NB4 (cell line): Measurements from ENCODE around the gene CHD8.
A peak's percentile ranks its signal among the peaks of the same experiment; 100 is the strongest.

Source experiments
- DNase-seq: peaks from one replicate; pipeline ENCODE4 v3.0.0; 2010; ENCODE audit warnings: low read depth
- H3K4me3 ChIP-seq: one replicate; pipeline ENCODE4 v1.5.1; 2011; ENCODE audit warnings: mild to moderate bottlenecking, low read depth, low read length, moderate library complexity
- CTCF ChIP-seq: IDR thresholded peaks from one replicate; pipeline ENCODE4 v1.5.1; 2012; ENCODE audit warnings: low read depth, low read length
- MAX ChIP-seq: IDR thresholded peaks from 2 replicates; pipeline ENCODE4 v1.6.1; 2011; ENCODE audit warnings: low read depth, low read length
- MYC ChIP-seq: IDR thresholded peaks from 2 replicates; pipeline ENCODE4 v1.6.1; 2011; ENCODE audit warnings: low read depth, low read length
- POLR2A ChIP-seq: IDR thresholded peaks from 2 replicates; pipeline ENCODE4 v1.6.1; 2011; ENCODE audit warnings: mild to moderate bottlenecking; ENCODE audit not compliant: insufficient read length; ENCODE audit errors: extremely low read depth

The CHD8 gene

GRCh38 chr14:21369949-21370679, 85.8 kb downstream of the CHD8 start:
- no peak overlapping the region for H3K4me3 ChIP-seq
- TF ChIP-seq CTCF (no peak), MAX (no peak), MYC (no peak), POLR2A (no peak)
- no peak for DNase-seq

- DNase-seq = no peak
- no peak overlapping the region for H3K4me3 ChIP-seq
- TF ChIP-seq CTCF = no peak
- no peak for TF ChIP-seq POLR2A
- no peak for TF ChIP-seq MYC
- TF ChIP-seq MAX = no peak
Observed at GRCh38 chr14:21367582-21368144, 88.3 kb downstream of the CHD8 start.

- no peak for DNase-seq
- no peak overlapping the region for H3K4me3 ChIP-seq
- TF ChIP-seq MYC = no peak
- TF ChIP-seq CTCF = no peak
- TF ChIP-seq MAX = no peak
- TF ChIP-seq POLR2A = no peak
Observed at GRCh38 chr14:21356511-21356910, 99.4 kb downstream of the CHD8 start.

GRCh38 chr14:21352587-21352986, 103.3 kb downstream of the CHD8 start:
- DNase-seq = peak; percentile 77
- TF ChIP-seq MAX (no peak), POLR2A (no peak), MYC (no peak), CTCF (no peak)
- no peak overlapping the region for H3K4me3 ChIP-seq

GRCh38 chr14:21350539-21350938, 105.4 kb downstream of the CHD8 start:
- TF ChIP-seq CTCF (no peak), POLR2A (no peak), MYC (no peak), MAX (no peak)
- no peak for DNase-seq
- no peak overlapping the region for H3K4me3 ChIP-seq
